C1 segment of cervical spinal cord (tissue), 14 donors: Measurements from ENCODE around the gene OTUB1.
"Not testable (repeated sequence)": the region's sequence is repeated elsewhere in the genome, so short reads cannot be mapped to it uniquely, and the experiment has no call there.

Experiments used
- DNase-seq, 14 donors: peaks; one replicate each; lab custom pipeline; 2025; lab: John Stamatoyannopoulos, UW

Gene OTUB1, protein sequence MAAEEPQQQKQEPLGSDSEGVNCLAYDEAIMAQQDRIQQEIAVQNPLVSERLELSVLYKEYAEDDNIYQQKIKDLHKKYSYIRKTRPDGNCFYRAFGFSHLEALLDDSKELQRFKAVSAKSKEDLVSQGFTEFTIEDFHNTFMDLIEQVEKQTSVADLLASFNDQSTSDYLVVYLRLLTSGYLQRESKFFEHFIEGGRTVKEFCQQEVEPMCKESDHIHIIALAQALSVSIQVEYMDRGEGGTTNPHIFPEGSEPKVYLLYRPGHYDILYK

DNA sequence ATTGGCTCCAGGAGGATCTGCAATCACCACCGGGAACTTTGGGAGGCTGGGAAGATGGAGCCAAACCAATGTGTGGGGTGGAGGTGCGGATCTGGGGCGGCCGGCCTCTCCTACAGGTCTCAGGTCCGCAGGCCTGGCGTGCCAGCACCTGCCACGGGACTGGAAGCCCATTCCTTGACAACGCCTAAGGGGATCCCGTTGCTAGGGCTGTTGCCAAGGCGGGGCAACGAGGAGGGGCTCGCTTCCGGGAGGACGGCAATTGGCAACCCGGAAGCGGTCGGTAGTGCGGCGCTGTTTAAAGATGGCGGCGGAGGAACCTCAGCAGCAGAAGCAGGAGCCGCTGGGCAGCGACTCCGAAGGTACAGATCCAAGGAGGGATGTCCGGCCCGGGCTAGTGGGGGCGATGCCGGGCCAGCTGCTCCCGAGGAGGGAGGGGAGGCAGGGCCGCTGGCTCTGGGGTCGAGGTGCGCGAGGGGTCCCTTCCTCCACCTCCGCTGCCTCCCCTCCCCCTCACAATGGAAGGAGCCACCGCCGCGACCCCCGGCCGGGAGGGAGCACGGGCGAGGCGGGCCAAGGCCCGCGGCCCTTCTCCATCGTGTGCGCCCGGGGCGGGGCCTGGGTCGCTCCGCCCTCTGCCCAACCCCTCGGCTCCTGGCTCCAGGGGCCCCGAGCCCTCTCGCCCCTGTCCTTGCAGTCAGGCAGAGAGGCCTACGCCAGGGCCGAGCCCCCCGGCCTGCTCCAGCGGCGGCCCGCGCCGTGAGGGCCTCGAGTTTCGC lies at the start of gene OTUB1:
OTUB1 (plus strand) TSS at position 283 of the 776 bp plus-strand sequence; CDS start at position 302, 19 bp downstream.
- peak in 13 of 14 donors; percentile 49 to 89 (median 75) for DNase-seq

DNA sequence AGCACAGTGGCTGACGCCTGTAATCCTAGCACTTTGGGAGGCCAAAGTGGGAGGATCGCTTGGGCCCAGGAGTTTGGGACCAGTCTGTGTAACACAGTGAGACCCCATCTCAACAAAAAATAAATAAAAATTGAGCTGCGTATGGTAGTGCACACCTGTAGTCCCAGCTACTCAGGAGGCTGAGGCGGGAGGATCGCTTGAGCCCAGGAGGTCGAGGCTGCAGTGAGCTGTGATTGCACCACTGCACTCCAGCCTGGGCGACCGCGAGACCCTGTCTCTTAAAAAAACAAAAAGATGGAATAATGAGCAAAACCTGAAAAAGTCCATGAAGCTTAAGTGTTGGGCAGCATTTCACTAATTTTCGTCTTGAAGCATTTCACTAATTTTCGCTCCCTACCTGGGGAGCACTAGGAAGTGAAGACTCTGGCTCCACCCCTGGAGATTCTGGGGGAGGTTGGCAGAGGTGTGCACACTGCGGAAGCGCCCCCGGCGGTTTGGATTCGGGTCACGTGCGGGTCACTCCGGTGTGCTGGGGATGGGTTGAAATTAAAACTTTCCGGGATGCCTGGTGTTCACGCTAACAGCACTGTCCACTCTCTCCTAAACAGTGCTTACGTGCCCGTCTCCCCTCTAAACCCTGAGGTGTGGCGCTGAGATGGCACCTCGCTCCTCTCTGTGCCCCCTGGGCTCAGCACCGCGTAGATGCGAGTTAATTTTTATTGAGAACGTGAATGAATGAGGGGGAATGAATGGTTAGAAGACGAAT lies 48.3 kb upstream of the OTUB1 start:
- no peak for DNase-seq

DNA sequence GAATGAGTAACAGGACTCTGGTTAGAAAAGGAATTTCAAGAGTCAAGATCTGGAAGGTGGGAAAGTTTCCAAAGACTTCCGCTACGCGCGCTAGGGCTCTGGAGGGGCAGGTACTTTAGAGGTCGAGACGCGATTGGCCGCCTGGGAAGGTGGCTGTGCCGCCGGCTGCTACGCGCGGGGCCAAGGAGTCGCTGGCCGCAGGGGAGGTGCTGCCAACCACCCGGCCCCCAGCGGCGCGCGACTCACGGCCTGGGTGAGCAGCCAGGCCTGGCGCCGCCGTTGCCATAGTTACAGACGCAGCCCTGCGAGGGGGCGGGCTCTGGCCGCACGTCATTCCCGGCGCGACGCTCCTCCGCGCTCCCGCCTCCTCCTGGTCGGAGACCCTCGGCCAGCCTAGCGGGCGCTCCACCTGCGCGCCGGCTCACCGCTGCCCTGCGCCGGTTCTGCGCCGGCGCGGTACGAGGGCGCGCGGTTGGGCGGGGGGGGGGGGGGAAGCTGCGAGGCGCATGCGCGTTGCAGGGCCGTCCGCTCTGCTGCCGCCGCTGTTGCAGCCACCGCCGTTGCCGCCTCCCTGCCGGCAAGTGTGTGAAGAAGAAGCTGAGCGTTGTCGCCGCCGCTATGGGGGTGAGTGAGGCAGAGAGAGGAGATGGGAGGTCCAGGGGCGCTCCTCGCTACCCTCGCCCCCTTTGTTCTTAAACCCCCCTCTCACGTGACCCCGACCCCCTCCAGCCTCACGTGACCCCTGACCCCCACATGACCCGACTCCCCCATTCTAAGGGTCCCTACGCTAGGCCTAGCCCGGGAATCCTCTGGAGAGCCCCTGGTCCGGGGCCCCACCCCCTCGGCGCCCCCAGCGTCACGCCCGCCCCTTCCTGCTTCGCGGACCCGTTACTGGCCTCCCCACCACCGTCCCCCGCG lies 47.5 kb upstream of the OTUB1 start, which contains the start of gene NAA40:
NAA40 (plus strand) TSS at position 524 of the 918 bp plus-strand sequence; CDS start at position 619, 95 bp downstream.
- DNase-seq, result peak in 12 of 14 donors; percentile 64 to 97 (median 82)

DNA sequence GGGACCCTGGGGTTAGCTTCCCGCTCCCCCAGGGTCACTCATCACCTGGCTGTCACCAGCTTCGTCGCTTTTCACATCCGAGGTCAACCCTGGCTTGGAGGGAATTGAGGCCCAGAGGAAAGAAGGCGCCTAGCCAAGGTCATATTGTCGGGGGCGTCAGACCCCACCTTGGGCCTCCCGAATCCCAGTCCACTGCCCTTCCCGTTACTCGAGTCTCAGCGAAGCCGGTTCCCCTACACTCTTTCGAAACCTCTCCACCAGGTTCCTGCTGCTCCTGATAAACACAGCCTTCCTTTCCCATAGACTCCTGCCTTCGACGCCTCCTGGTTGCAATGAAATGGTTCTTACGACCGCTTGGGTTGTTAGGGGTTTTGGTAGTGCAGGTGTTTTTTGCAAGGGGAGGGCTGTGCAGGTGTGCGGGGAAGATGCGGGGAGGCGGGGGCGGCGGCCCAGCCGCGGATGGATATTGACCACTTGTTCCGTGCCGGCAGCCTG lies 46.8 kb upstream of the OTUB1 start:
- DNase-seq, result peak in 6 of 14 donors; percentile 9 to 53 (median 46)

DNA sequence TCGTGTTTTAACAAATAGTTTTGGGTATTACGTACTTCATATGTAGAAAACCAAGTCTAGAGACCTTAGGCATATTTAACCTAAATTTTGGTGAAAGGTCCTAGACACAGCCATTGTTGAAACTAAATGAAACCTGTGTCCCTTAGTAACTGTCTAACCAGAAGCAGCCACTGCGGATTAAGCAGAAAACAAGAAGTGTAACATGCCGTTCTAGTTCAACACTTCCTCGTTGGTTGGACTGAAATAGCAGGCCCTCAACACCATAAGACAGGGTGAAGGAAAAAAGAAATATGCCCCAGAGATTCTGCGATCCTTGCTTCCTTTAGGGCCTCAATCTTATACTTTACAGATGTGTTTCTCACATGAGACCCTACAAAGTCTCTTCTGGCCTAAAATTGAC lies 45.5 kb upstream of the OTUB1 start:
- DNase-seq, result no peak

DNA sequence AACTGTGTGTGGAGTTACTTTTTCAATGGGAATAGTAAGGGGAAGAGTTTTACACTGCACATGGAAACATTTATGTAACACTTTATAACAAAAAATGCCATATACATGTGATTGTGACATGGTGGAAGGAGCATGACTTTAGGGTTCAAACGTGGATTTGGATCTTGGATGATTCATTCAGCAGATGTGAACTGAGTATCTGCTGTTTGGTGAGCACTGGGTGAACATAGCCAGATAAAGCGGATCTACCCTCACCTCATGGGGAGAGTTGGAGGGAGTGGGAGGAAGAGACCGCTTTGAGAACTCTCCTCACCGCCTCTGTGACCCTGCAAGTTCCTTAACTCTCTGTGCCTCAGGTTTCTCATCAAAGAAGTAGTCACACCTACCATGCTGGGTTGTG lies 44.3 kb upstream of the OTUB1 start:
- DNase-seq, result no peak

DNA sequence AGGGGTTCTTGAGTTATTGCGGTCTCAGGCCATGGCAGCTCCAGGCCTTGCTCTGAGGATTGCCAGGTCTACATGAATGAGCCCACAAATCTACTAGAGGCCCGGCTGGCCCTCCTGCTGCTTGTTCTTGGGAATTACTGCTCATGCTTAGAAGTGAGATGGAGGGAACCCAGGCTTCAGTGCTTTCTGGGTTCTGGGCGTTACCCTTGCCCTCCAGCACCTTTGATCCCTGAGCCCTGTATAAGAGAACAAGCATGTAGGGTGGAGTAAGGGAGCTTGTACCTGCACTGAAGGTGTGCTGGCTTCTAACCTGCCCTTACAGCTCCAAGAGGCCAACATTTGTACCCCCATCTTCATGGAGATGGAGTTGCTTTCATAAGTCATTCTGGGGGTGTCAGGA lies 43.4 kb upstream of the OTUB1 start:
- DNase-seq, result no peak

DNA sequence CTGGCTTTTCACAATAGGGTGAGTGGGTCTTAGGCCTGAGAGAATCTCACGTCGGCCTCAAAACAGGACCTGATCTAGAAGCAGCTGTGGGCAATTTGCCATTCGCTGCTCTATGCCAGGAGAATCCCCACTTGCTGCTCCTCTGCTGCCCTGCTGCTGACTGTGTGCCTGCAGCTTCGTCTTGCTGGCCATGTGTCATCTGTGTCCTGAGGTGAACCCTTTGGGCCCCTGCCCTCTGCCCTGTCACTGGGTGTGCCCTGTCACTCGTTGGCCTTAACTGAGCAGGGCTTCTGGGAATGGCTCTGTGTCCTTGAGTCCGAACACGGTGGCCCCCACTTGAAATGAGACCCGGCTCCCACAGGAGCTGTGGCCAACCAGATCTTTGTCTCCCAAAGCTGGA lies 41.3 kb upstream of the OTUB1 start:
- DNase-seq, result peak in 2 of 14 donors; percentile 15 to 26

DNA sequence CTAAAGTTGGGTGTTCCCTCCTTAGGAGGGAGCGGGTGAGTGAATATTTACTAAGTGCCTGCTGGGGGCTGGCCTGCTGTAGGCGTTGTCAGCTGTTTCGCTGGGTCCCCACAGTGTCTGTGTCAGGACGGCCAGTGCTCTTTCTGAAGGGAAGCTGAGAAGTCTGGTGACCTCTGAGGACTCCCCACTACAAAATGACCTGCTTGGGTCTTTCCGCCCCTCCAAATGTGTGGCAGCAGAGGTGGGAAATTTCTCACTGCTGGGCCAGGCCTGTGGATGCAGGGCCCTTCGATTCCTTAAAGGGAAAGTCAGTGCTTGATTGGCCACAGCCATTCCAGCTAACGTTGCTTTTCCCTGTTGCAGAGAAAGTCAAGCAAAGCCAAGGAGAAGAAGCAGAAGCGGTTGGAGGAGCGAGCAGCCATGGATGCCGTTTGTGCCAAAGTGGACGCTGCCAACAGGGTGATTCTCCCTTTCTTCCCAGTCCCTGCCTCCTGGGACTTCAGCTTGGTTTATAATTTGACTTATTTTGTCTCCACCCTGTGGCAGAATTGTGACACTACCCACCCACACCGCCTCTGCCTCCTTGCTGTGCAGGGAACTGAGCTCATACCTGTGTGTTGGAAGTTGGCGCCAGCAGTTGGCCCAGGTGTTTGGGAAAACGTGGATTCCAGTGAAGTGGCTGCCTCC lies 40.6 kb upstream of the OTUB1 start:
- peak in 11 of 14 donors; percentile 41 to 75 (median 45) for DNase-seq

DNA sequence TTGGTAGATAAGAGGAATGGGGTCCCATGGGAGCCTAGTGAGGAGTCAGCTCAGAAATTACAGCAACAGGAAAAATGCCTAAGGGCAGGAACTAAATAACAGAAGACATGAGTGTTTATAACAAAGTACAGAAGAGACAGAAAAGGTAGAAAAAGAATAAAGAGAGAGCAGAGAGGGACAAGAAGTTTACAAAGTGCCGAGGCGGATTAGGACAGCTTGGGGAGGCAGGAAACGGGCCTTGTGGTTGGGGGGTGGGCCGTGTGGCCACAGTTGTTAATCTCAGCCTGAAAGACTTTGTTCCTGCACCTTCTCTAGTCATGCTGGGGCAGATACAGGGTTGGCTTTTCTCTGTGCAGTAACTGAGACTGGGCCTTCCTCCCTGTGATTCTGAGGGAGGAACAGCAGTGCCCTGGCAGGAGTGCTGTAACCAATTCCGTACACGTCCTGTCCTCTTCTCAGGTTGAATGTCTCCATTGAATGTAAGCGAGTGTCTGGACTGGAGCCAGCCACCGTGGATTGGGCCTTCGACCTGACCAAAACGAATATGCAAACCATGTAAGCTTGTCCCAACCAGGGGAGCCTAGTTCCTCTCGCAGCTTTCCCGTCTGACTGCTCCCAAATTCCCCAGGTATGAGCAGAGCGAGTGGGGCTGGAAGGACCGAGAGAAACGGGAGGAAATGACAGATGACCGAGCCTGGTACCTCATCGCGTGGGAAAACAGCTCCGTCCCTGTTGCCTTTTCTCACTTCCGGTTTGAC lies 34.3 kb upstream of the OTUB1 start:
- no peak for DNase-seq

DNA sequence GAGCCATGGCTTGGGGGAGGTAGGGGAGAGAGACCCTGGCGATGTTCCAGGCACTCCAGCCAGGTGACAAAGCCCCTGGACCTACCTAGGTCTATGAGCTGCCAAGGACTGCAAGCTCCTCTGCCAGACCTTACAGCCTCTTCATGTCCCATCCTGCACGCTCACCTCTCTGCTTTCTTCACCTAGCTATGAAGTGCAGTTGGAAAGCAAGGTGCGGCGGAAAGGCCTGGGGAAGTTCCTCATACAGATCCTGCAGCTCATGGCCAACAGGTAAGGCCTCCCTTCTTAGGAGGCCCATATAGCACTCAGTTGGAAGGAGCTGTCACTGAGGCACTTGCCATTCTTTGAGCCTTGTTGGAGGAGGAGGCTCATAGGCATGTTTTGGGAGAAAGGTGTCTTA lies 33.7 kb upstream of the OTUB1 start:
- DNase-seq, result no peak

DNA sequence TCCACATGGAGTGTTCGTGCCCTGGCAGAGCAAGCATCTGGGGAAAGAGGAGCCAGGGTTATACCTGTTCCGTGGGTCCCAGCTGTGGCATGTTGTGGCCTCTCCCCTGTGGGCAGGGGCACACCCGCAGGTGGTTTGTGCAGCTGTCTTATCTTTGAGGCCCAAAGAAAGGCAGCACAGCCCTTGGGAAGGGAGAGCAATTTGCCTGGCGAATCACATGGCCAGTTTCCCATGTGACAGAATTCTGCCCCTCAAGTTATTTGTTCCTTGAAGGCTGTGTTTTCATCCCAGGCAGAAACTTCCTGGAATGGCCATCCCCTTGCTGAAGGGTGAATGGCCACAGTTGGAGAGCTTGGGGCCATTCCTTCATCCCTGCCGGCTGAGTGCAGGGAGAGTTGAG lies 28.2 kb upstream of the OTUB1 start:
- no peak for DNase-seq

DNA sequence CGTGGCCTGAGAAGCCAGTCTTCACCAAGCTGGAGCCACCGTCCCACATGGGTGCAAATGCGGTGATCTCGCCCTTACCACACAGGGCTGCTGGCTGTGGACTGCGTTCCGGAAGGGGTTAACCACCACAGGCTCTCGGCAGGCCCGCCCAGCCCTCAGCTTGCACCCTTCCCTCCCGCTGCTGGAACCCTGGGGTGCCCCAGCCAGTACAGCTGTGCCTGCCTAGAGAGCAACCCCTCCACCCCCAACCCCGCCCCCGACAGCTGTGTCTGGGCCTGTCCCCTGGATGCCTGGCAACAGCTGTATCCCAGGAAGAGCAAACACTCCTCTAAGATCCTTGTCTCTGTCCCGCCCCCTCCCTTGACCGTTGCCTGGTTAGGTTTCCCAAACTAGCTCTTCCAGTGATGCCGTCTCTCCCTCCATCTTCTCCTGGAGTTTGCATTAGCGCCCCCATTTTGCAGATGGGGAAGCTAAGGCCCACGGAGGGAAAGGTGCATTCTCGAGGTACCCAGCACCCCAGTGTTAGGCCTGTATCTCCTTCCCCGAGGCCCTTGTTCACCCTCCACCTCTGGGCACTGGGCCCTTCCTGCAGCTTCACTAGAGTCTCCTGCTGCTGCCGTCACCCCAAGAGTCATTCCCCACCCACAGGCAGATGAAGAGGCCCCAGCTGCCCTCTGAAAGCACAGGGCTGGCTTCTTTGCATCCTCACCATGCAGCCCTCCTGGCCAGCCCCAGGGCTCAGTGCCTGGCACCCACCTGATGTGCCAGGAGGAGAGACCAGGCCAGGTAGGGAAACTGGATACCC lies 24.4 kb upstream of the OTUB1 start:
- no peak for DNase-seq

DNA sequence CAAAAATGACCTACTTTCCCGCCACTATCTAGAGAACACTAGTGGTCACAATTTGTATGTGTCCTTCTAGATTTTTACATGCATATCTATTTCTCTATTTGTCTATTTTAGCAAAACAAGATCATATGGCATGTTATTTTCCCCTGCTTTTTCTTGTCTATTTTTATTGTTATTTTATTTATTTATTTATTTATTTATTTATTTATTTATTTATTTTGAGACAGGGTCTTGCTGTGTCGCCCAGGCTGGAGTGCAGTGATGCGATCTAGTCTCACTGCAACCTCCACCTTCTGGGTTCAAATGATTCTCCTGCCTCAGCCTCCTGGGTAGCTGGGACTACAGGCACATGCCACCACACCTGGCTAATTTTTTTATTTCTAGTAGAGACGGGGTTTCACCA lies 22.3 kb upstream of the OTUB1 start:
- not testable (repeated sequence) for DNase-seq

DNA sequence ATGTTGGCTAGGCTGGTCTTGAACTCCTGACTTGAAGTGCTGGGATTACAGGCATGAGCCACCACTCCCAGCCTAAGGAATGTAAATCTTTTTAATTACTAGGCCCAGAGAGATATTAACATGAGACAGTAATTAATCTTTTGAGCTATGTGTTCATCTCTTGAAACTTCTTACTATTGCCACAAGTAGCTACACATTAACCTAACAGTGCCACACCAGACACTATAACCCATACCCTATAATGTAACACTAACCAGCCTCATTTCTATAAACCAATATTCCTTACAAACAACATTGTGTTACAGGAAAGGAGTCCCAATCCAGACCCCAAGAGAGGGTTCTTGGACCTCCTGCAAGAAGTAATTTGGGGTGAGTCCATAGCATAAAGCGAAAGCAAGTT lies 19.8 kb upstream of the OTUB1 start:
- DNase-seq, result no peak

DNA sequence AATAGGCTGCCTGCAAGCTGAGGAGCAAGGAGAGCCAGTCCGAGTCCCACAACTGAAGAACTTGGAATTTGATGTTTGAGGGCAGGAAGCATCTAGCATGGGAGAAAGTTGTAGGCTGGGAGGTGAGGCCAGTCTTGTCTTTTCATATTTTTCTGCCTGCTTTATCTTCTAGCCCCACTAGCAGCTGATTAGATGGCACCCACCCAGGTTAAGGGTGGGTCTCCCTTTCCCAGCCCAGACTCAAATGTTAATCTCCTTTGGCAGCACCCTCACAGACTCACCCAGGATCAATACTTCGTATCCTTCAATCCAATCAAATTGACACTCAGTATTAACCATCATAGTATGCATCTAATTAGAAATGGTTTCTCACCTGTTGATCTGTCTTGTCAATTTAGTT lies 16.8 kb upstream of the OTUB1 start:
- DNase-seq, result no peak

DNA sequence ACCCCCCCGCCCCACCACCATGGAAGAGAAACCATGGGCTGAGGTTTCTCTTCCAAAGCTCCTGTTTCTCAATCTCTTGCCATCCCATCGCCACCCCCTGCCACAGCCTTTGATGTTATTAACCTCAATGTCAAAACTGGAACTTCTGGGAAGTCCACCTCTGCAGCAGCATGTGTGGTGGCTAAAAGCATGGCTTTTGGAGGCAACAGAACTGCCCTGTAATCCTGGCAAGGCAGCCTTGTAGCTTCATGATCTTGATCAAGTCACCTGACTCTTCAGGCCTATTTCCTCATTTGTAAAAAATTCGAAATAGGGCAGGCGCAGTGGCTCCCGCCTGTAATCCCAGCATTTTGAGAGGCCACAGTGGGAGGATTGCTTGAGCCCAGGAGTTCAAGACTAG lies 15.3 kb upstream of the OTUB1 start:
- DNase-seq, result no peak

DNA sequence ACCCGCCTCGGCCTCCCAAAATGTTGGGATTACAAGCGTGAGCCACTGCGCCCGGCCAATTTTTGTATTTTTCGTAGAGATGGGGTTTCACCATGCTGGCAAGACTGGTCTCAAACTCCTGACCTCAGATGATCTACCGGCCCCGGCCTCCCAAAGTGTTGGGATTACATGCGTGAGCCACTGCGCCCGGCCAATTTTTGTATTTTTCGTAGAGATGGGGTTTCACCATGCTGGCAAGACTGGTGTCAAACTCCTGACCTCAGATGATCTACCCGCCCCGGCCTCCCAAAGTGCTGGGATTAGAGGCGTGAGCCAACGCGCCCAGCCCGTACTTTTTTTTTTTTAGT lies 12.4 kb upstream of the OTUB1 start:
- not testable (repeated sequence) for DNase-seq
